ENCODE data around the gene NAT9. TPM values are rescaled to one million over a fixed set of nuclear protein-coding genes. Genes with fewer than 3 reads are reported as not detected.

The NAT9 gene
- total and polyA plus RNA-seq, 2 of the 4 experiments (the other 2 are of a cell fraction) = 48.9 to 62.0 TPM

DNA sequence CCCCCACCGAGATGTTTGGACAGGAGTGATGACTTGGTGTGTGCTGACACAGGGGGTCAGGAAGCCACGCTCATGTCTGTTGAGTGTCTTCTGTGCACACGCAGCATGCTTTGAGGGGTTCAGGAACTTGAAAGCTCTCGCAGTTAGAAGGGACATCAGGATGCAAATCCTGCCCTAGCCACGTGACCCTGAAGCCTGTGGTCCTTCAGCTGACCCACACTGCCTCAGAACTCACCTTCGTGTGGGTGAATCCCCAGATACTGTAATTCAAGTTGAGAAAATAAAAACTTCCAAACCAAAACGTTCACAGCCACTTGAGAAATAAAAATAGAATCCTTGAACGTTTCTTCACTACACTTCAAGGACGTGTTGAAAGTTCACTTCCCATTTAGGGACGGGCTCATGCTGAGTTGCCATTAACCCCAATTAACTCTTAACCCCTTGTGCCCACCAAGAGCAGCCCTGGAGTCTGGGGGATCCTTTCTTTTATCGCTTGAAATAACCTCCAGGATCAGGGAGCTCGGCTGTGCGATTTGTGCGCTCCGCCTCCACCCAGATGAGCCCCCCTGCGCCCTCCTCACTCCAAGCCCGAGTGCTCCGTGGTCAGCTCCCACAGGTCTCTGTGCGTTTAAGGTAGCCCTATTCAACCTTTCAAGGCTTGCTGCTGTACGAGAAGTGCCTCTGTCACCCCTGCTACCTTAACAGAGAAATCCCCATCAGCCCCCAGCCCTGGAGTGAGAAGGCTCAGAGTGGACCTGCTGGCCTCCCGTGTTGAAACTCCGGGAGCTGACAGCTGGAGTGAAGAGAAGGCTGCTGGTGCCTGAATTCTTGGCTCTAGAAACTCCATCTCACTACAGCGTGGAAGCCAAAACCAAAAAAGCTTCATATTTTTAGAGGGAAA is 36.2 kb upstream of the NAT9 start:
- no peak for DNase-seq
- H2BK5ac ChIP-seq (ENCODE audit: low read depth, low read length, poor library complexity, severe bottlenecking) = no peak overlapping the region
- H3K4ac ChIP-seq (ENCODE audit: low read depth, low read length) = no peak overlapping the region
- dilution Hi-C loops (cut with HindIII; ENCODE audit: low sequenced_read_pairs, unreplicated experiment) = no loop called here
- in situ Hi-C loops (cut with MboI; ENCODE audit: low sequenced_read_pairs) = no loop called here
- ATAC-seq (ENCODE audit: low read depth) = no peak
- H4K91ac ChIP-seq (ENCODE audit: insufficient read depth, low read depth, low read length) = no peak overlapping the region
- intact Hi-C loops (cut with micrococcal nuclease) = no loop called here
- CTCF ChIA-PET = no interaction called here
- no peak overlapping the region for H2BK15ac ChIP-seq (ENCODE audit: low read depth, low read length)
- WGBS, 2 experiments (ENCODE audit: extremely low coverage in 2 of 2, insufficient read length in 1 of 2) = 84% methylated on average over 5 of the region's 23 CpGs; no CpG with 5 or more reads in 1 of the 2 experiments
- POLR2A ChIA-PET (ENCODE audit: unreplicated experiment) = no interaction called here
- no peaks in the 10 kb centered on the region for H3K79me1 ChIP-seq (ENCODE audit: low read depth in 1 of 2, low read length in 2 of 2)
- H3K9ac ChIP-seq (ENCODE audit: low read depth, low read length) = no peak overlapping the region
- no peak overlapping the region for H3K23ac ChIP-seq (ENCODE audit: low read depth, low read length)
- H3K36me3 ChIP-seq (ENCODE audit: control insufficient read depth, insufficient read depth, low read length) = peaks cover 4% of the 10 kb centered on the region
- H3K9me3 ChIP-seq (ENCODE audit: control insufficient read depth, insufficient read depth, low read length) = no peaks in the 10 kb centered on the region
- H3K56ac ChIP-seq (ENCODE audit: extremely low read depth, insufficient read depth, low read length) = no peak overlapping the region
- no peak overlapping the region for H2BK20ac ChIP-seq (ENCODE audit: low read depth, low read length)
- H3K27me3 ChIP-seq (ENCODE audit: control insufficient read depth, insufficient read depth, low read length) = no peaks in the 10 kb centered on the region
- H2AFZ ChIP-seq (replicated peaks; ENCODE audit: low read length, poor library complexity) = no peak overlapping the region
- H2BK120ac ChIP-seq (ENCODE audit: low read depth, low read length) = no peak overlapping the region
- no peak overlapping the region for H3K4me3 ChIP-seq (ENCODE audit: insufficient read depth, low read depth, low read length)
- H3K4me2 ChIP-seq (ENCODE audit: low read depth, low read length) = no peak overlapping the region
- no peak overlapping the region for H3K18ac ChIP-seq (ENCODE audit: low read depth, low read length)
- H2AK9ac ChIP-seq (replicated peaks; ENCODE audit: low read depth, low read length, poor library complexity) = no peak overlapping the region
- no peaks in the 10 kb centered on the region for H3K4me1 ChIP-seq (ENCODE audit: control insufficient read depth, insufficient read depth, low read length)
- no peak overlapping the region for H3K27ac ChIP-seq (ENCODE audit: insufficient read depth, low read length)
- BruUV-seq (replicated peaks) = no TSS peak
- no peaks in the 10 kb centered on the region; the same call in 1 of the 2 replicates for H4K20me1 ChIP-seq (ENCODE audit: insufficient read depth, low read length)
- H3K14ac ChIP-seq (replicated peaks; ENCODE audit: low read depth, low read length) = no peak overlapping the region
- H2AK5ac ChIP-seq (ENCODE audit: low read depth, low read length) = no peak overlapping the region
- no peak overlapping the region for H4K5ac ChIP-seq (ENCODE audit: low read depth, low read length)
- H4K8ac ChIP-seq (ENCODE audit: low read depth in 2 of 2, low read length in 2 of 2) = no peak overlapping the region
- 0 out of 2 replicates have a peak, but pooled peaks cover 2% of the 10 kb centered on the region for H3K9me1 ChIP-seq (ENCODE audit: insufficient read depth, low read length)
- no peak for TF ChIP-seq CTCF (conservative IDR thresholded peaks at IDR 0.05; ENCODE audit: low read depth, low read length)
- TF ChIP-seq MXI1 (IDR thresholded peaks at IDR 0.05; ENCODE audit: borderline replicate concordance, low read depth, low read length) = no peak
- no peak for TF ChIP-seq RCOR1 (IDR thresholded peaks at IDR 0.05; ENCODE audit: insufficient replicate concordance, low read length)
- no peak for TF ChIP-seq RFX5 (IDR thresholded peaks at IDR 0.05; ENCODE audit: low read depth, low read length)
- TF ChIP-seq CHD1 (IDR thresholded peaks at IDR 0.05; ENCODE audit: low read depth, low read length) = no peak
- no peak for TF ChIP-seq BHLHE40 (IDR thresholded peaks at IDR 0.05; ENCODE audit: low read depth, low read length)
- TF ChIP-seq MAZ (IDR thresholded peaks at IDR 0.05; ENCODE audit: borderline replicate concordance, low read depth, low read length) = no peak
- TF ChIP-seq FOS (IDR thresholded peaks at IDR 0.05; ENCODE audit: low read depth, low read length) = no peak
- TF ChIP-seq SMC3 (IDR thresholded peaks at IDR 0.05; ENCODE audit: low read depth, low read length) = no peak
- TF ChIP-seq MAFK (IDR thresholded peaks at IDR 0.05; ENCODE audit: low read depth, low read length) = no peak
- no peak for TF ChIP-seq USF2 (IDR thresholded peaks at IDR 0.05; ENCODE audit: low read depth, low read length)
- no peak for TF ChIP-seq RAD21 (IDR thresholded peaks at IDR 0.05; ENCODE audit: low read length)
- no peak for TF ChIP-seq NFE2L2 (IDR thresholded peaks at IDR 0.05; ENCODE audit: low read depth, low read length)
- TF ChIP-seq CEBPB (IDR thresholded peaks at IDR 0.05; ENCODE audit: low read depth, low read length) = no peak

Measured in IMR-90 (cell line).